ENCODE data around the gene ITM2B. TPM values are rescaled to one million over a fixed set of nuclear protein-coding genes. Genes with fewer than 3 reads are reported as not detected.
A peak's percentile ranks its signal among the peaks of the same experiment; 100 is the strongest.
"Not testable (repeated sequence)": the region's sequence is repeated elsewhere in the genome, so short reads cannot be mapped to it uniquely, and the experiment has no call there.

The ITM2B gene
- total RNA-seq = 791 TPM

DNA sequence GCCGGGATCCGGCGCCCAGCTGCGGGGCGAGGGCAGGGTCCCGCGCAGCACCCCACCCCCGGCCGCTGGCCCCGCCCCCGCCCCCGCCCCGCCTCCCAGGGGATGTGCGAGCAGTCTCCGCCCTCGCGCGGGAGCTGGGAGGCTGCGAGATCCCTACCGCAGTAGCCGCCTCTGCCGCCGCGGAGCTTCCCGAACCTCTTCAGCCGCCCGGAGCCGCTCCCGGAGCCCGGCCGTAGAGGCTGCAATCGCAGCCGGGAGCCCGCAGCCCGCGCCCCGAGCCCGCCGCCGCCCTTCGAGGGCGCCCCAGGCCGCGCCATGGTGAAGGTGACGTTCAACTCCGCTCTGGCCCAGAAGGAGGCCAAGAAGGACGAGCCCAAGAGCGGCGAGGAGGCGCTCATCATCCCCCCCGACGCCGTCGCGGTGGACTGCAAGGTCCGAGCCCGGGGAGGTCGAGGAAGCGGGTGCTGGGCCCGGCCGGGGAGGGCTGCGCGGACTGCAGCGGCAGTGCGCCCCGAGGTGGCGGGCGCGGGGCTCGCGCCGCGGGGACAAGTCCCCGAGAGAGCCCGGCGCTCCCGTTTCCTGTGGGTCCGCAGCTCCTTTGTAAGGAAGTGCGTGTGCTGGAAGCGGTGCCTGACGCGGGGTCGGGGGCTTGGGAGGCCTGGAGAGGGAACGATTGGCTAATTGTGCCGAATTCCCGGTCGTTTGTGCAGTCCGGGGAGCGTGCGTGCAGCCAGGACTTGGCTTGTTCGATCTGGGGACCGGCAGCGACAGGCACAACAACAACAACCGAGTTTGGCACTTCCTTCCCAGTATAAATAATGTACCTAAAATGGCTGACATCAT lies at the start of gene ITM2B:
Gene ITM2B, plus strand, starts transcription at position 161 of the 843 bp plus-strand sequence. Its CDS starts 155 bp downstream, at position 316.
- DNase-seq (ENCODE audit: low spot score) = peak; percentile 79

DNA sequence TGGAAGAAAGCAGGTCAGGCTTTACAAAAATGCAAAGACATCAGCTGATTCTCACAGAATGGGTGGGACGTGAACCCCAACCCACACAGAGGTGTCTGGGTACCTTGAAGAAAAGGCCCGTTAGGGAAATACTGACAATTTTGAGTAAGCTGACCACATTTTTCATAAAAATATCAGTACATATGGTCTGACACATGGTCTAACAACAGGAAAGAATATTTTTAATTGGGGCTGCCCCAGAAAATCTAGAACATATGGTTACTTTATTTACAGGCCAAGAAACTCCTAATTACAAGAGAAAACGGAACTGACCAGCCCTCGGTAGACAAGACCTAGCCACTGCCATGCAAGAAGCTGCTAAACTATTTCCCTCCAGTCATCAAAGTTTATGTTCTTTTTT lies 48.7 kb upstream of the ITM2B start:
- DNase-seq (ENCODE audit: low spot score) = no peak

GRCh38 chr13:48185018-48185417 lies 48.0 kb upstream of the ITM2B start:
- no peak for DNase-seq (ENCODE audit: low spot score)

- DNase-seq (ENCODE audit: low spot score) = no peak
Measured at GRCh38 chr13:48186722-48187121, 46.3 kb upstream of the ITM2B start.

DNA sequence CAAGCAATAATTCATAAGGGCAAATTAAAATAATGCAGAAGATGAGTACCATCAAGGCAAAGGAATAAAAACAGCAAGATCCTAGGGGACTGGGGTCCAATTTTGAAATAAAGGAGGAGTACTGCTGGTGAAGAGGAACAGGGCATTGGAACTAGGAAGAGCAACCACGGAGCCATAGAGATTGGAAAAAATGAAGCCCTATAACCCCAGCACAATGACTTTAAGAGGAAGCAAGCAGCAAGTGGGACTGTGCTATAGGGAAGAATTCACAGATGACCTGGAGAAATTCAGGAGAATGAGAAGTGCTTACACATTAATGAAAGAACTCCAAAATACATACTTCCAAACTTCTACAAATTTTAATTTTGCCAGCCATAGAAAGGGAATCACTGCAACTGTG lies 44.9 kb upstream of the ITM2B start:
- no peak for DNase-seq (ENCODE audit: low spot score)

- DNase-seq (ENCODE audit: low spot score) = no peak
Measured at GRCh38 chr13:48188601-48189000, 44.4 kb upstream of the ITM2B start.

- DNase-seq (ENCODE audit: low spot score) = no peak
Measured at GRCh38 chr13:48189171-48189570, 43.8 kb upstream of the ITM2B start.

- DNase-seq (ENCODE audit: low spot score) = no peak
Measured at GRCh38 chr13:48192411-48192935, 40.5 kb upstream of the ITM2B start.

- no peak for DNase-seq (ENCODE audit: low spot score)
Measured at GRCh38 chr13:48194379-48194754, 38.6 kb upstream of the ITM2B start.

- DNase-seq (ENCODE audit: low spot score) = no peak
Measured at GRCh38 chr13:48199404-48199946, 33.5 kb upstream of the ITM2B start.

DNA sequence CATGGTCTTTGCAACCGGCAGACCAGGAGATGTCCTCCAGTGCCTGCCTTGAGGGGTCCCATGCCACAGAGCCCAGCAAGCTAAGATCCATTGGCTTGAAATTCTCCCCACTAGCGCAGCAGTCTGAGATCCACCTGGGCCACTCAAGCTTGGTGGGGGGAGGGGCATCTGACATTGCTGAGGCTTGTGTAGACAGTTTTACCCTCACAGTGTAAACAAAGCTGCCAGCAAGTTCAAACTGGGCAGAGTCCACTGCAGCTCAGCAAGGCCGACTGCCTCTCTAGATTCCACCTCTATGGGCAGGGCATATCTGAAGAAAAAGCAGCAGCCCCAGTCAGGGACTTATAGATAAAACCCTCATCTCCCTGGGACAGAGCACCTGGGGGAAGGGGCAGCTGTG lies 32.0 kb upstream of the ITM2B start:
- DNase-seq (ENCODE audit: low spot score) = peak; percentile 84

DNA sequence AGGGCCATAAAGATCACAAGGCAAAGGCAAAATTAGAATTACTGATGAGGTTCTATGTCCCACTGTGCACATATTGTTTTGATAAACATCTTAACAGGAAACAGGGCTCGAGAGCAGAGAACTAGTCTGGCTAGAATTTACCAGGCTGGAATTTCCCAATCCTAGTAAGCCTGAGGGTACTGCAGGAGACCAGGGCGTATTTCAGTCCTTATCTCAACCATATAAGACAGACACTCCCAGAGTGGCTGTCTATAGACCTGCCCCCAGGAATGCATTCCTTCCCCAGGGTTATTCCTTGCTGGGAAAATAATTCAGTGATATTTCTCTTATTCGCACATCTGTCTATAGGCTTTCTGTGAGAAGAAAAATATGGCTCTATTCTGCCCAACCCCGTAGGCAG lies 25.8 kb upstream of the ITM2B start:
- DNase-seq (ENCODE audit: low spot score) = not testable (repeated sequence)

GRCh38 chr13:48210178-48210577 lies 22.8 kb upstream of the ITM2B start:
- DNase-seq (ENCODE audit: low spot score) = no peak

- DNase-seq (ENCODE audit: low spot score) = no peak
Measured at GRCh38 chr13:48214519-48215121, 18.4 kb upstream of the ITM2B start.

- DNase-seq (ENCODE audit: low spot score) = not testable (repeated sequence)
Measured at GRCh38 chr13:48215511-48216203, 17.3 kb upstream of the ITM2B start.

- DNase-seq (ENCODE audit: low spot score) = no peak
Measured at GRCh38 chr13:48216204-48216711, 16.7 kb upstream of the ITM2B start.

DNA sequence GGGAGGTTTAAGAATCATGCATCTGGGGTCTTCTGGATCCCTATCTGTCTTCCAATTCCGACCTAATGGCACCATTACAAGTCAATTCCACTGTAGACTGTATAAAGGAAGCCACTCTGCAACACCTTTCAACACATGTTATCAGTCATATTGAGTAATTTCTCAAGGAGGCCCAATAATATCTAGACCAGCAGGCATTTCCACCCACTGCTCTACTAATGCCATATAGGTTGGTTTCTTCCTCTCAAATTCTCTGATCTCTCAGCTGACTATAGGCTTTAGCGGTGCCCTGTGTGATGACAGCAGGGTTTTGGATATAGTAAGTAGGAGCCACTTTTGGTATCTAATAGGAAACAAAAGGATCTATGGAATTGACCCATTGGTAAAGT lies 12.4 kb upstream of the ITM2B start:
- DNase-seq (ENCODE audit: low spot score) = no peak

DNA sequence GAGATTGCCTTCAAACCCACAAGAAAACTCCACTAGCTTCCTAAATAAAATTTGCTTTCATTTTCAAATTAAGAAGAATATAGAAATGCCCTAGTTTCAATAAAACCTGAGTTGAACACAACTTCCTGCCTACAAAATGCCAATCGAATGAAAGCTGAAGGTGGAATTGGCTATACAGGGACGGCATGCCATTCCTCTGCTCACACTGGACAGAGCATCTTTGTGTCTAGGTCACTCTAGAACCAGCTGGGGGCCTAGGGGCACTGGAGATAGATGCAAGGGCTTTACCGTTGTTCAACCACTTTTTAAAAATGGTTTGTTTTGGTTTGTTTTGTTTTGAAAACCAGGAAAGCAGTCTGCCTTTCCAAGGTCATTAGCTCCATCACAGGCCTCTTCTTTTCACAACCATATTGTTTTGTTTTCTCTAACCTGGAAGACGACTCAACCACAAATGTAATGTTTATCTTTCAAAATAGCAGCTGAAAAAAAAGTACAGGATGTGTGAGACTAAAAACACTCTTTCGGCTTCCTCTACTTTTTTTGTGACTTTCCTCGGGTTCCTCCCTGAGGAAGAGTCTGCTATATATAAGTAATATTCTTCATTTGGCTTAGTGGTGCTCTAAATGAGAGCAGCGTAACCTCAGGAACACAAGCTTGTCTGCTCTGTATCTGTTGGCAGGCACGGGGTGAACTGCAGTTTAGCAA lies 11.9 kb upstream of the ITM2B start:
- no peak for DNase-seq (ENCODE audit: low spot score)

DNA sequence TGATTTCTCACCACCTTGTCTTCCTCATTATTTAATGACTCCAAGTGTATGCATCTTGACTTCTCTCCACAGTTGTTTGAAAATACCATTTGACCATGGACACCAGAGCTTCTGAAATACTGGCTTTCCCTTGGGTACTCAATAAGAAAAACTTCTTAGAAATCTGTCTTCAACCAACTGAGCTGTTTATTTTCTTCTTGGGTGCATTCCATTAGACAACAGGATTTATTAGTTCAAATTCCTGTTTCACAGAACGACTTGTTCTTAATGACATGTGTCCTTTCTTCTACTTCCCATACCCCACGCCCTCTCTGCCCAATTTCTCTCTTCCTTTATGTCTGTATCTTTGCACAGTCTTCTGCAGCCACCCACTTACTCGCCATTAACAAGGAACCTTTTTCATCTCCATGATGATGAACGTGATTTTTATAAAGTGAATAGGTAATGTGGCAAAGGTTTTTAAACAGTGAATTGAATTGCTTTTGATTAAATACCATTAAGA lies 11.3 kb upstream of the ITM2B start:
- no peak for DNase-seq (ENCODE audit: low spot score)

DNA sequence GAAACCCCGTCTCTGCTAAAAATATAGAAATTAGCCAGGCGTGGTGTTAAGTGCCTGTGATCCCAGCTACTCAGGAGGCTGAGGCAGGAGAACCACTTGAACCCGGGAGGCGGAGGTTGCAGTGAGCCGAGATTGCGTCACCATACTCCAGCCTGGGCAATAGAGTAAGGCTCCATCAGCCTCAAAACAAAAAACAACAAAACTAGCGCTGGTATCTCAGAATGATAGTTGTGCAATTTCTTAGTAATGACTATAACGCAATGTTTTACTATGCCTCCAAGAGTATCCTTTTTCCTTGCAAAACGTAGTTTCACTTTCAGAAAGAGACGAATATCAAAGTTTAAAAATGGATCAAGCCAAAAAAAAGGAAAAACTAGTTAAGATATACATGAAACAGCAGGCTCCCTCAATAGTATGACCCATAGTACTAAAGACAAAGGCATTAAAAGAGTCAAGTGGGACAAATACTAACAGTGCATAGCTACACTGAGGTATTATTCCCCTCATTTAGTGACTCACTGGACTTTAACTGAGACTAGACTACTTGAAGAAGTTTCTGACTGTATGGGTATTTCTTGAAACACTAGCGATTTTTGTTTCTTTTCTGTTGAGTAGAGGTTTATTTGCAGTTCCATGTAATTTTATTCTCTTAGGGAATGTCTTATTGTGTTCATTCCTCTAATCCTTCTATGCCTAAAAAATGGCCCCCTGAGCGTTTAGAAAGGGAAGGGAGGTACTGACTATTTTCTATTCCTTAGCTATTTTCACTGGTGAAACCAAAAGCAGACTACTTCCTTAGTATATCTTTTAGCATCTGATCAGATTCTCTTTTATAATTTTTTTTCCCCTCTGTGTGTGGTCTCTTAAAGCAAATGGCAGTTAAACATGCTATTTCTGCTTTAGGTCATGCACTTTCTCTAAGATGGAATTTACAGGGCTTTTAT lies 10.4 kb upstream of the ITM2B start:
- no peak for DNase-seq (ENCODE audit: low spot score)

All from mucosa of gallbladder (tissue), 1 donor.